Neural progenitor cell (in vitro differentiated cells): Measurements from ENCODE around the gene SEC14L1.

ENCODE experiments used
- EZH2 ChIP-seq: fragments of 200-600 bp; sonication (generic); IDR thresholded peaks from 2 replicates; pipeline ENCODE4 v1.6.1; 2017; ENCODE audit warnings: antibody characterized with exemption, mild to moderate bottlenecking, moderate library complexity
- EZH2phosphoT487 ChIP-seq: fragments of 200-600 bp; sonication (generic); IDR thresholded peaks from 2 replicates; pipeline ENCODE4 v1.6.1; 2017; ENCODE audit warnings: antibody characterized with exemption
- TF ChIP-seq, protein P1 (sequence below): fragments of 200-600 bp; sonication (generic); IDR thresholded peaks from 2 replicates; pipeline ENCODE4 v1.5.1; 2017; ENCODE audit warnings: antibody characterized with exemption, mild to moderate bottlenecking

GRCh38 chr17:77191244-77191643 is 50.5 kb downstream of the SEC14L1 start:
- TF ChIP-seq, protein P1, sequence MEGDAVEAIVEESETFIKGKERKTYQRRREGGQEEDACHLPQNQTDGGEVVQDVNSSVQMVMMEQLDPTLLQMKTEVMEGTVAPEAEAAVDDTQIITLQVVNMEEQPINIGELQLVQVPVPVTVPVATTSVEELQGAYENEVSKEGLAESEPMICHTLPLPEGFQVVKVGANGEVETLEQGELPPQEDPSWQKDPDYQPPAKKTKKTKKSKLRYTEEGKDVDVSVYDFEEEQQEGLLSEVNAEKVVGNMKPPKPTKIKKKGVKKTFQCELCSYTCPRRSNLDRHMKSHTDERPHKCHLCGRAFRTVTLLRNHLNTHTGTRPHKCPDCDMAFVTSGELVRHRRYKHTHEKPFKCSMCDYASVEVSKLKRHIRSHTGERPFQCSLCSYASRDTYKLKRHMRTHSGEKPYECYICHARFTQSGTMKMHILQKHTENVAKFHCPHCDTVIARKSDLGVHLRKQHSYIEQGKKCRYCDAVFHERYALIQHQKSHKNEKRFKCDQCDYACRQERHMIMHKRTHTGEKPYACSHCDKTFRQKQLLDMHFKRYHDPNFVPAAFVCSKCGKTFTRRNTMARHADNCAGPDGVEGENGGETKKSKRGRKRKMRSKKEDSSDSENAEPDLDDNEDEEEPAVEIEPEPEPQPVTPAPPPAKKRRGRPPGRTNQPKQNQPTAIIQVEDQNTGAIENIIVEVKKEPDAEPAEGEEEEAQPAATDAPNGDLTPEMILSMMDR: no peak
- TF ChIP-seq EZH2 (no peak), EZH2phosphoT487 (no peak)
